HS-27A (cell line): ENCODE measurements around the gene ANP32A.
"Not testable (repeated sequence)": the region's sequence is repeated elsewhere in the genome, so short reads cannot be mapped to it uniquely, and the experiment has no call there.

ENCODE experiments used
- DNase-seq: peaks from one replicate; pipeline ENCODE4 v3.0.0-alpha.2; 2012; ENCODE audit warnings: low read depth, missing footprints

The ANP32A gene

GRCh38 chr15:68781766-68782588, 38.7 kb downstream of the ANP32A start:
- no peak for DNase-seq

GRCh38 chr15:68781217-68781616, 39.5 kb downstream of the ANP32A start:
- no peak for DNase-seq

- DNase-seq = no peak
Measured at GRCh38 chr15:68778876-68779275, 41.8 kb downstream of the ANP32A start.

- DNase-seq = no peak
Measured at GRCh38 chr15:68776477-68777270, 44.0 kb downstream of the ANP32A start.

GRCh38 chr15:68775671-68776476, 44.8 kb downstream of the ANP32A start:
- DNase-seq = no peak

GRCh38 chr15:68775236-68775577, 45.5 kb downstream of the ANP32A start:
- no peak for DNase-seq

GRCh38 chr15:68774521-68775235, 46.0 kb downstream of the ANP32A start:
- DNase-seq = no peak

GRCh38 chr15:68774120-68774519, 46.6 kb downstream of the ANP32A start:
- DNase-seq = no peak

GRCh38 chr15:68773036-68773435, 47.7 kb downstream of the ANP32A start:
- DNase-seq = no peak

GRCh38 chr15:68770216-68770615, 50.5 kb downstream of the ANP32A start:
- no peak for DNase-seq

GRCh38 chr15:68769702-68770101, 51.0 kb downstream of the ANP32A start:
- no peak for DNase-seq

- peak; percentile 65 for DNase-seq
Measured at GRCh38 chr15:68768321-68768720, 52.4 kb downstream of the ANP32A start.

GRCh38 chr15:68767833-68768232, 52.9 kb downstream of the ANP32A start:
- no peak for DNase-seq

- no peak for DNase-seq
Measured at GRCh38 chr15:68765602-68766368, 54.9 kb downstream of the ANP32A start.

GRCh38 chr15:68764090-68764489, 56.6 kb downstream of the ANP32A start:
- DNase-seq = no peak

GRCh38 chr15:68763063-68763462, 57.6 kb downstream of the ANP32A start:
- no peak for DNase-seq

- DNase-seq = not testable (repeated sequence)
Measured at GRCh38 chr15:68759982-68760579, 60.6 kb downstream of the ANP32A start.

- DNase-seq = no peak
Measured at GRCh38 chr15:68755731-68756130, 65.0 kb downstream of the ANP32A start.

GRCh38 chr15:68751622-68752021, 69.1 kb downstream of the ANP32A start:
- no peak for DNase-seq

- no peak for DNase-seq
Measured at GRCh38 chr15:68749793-68750192, 70.9 kb downstream of the ANP32A start.

GRCh38 chr15:68749365-68749764, 71.3 kb downstream of the ANP32A start:
- DNase-seq = no peak
